ENCODE results near the gene SRSF6.
"Not testable (repeated sequence)": the region's sequence is repeated elsewhere in the genome, so short reads cannot be mapped to it uniquely, and the experiment has no call there.

Gene SRSF6

GRCh38 chr20:43490038-43490437 lies 32.3 kb downstream of the SRSF6 start:
- FAIRE-seq: no peak

- no peak for FAIRE-seq
Measured at GRCh38 chr20:43492101-43492500, 34.4 kb downstream of the SRSF6 start.

GRCh38 chr20:43495388-43495787 lies 37.7 kb downstream of the SRSF6 start:
- no peak for FAIRE-seq

- FAIRE-seq: not testable (repeated sequence)
Measured at GRCh38 chr20:43502021-43502420, 44.3 kb downstream of the SRSF6 start.

GRCh38 chr20:43506238-43506637 lies 48.5 kb downstream of the SRSF6 start:
- FAIRE-seq: no peak

GRCh38 chr20:43507150-43508080 lies 49.7 kb downstream of the SRSF6 start, which contains the start of gene L3MBTL1:
L3MBTL1 (plus strand) TSS chr20:43507697; CDS start chr20:43513504, 5,807 bp downstream.
- no peak for FAIRE-seq

- FAIRE-seq: no peak
Measured at GRCh38 chr20:43508106-43508505, 50.4 kb downstream of the SRSF6 start.

- no peak for FAIRE-seq
Measured at GRCh38 chr20:43508604-43509040, 50.9 kb downstream of the SRSF6 start.

GRCh38 chr20:43511879-43512278 lies 54.2 kb downstream of the SRSF6 start:
- FAIRE-seq: no peak

- no peak for FAIRE-seq
Measured at GRCh38 chr20:43513372-43513930, 55.8 kb downstream of the SRSF6 start.

Measured in A204.1 (cell line).